ENCODE data around the gene PDE9A. TPM values are rescaled to one million over a fixed set of nuclear protein-coding genes. Genes with fewer than 3 reads are reported as not detected.
A peak's percentile ranks its signal among the peaks of the same experiment; 100 is the strongest.

Gene PDE9A
- 1 to 10 TPM; 1.2 to 6.2 (median 4.3) TPM for total RNA-seq
- polyA plus RNA-seq: 10 to 100 TPM in 1 of 2 donors, 1 to 10 TPM in 1; 8.1 to 14.4 TPM

DNA sequence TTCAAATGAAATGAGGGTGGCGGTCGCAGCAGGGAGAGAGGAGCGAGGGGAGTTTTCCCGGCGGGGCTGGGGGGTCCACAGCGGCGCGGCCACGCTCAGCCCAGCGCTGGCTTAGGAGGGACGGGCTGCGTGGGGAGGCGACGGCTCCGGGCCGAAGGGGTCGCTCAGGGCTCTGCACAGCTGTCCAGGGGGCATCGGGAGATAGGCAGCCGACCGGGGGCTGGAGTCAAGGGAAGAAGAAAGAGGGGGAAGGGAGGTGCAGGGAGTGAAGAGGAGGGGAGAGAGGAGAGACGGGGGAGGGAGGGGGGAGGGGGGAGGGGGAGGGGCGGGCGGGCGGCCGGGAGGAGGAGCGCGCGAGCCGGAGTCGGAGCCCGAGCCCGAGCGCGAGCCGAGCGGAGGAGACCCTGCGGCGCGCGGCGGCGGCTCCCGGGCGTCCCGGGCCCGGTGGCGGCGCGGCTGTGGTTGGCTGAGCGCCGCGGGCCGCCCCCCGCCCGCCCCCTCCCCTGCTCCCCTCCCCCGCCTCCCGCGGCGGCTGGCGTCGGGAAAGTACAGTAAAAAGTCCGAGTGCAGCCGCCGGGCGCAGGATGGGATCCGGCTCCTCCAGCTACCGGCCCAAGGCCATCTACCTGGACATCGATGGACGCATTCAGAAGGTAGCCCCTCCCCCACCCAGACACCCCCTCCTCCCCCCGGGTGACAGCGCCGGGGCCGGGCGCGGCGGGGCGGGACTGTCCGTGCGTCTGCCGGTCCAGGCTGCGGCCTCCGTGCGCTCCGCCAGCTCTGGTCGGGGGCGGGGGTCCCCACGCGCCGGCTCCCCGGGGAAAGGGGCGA is at the start of gene PDE9A:
PDE9A (plus strand) TSS at position 391 of the 831 bp plus-strand sequence; CDS start at position 585, 194 bp downstream.
- intact Hi-C loops (cut with DNase I): no loop called here
- H3K27ac ChIP-seq: peak within 1 kb of the TSS; percentile 11 to 73 (median 62)
- peak within 1 kb of the TSS; percentile 29 to 61 (median 43) for H3K4me3 ChIP-seq
- no peaks in the 10 kb centered on the region for H3K27me3 ChIP-seq
- peaks cover 0 to 9% (median 3%) of the 10 kb centered on the region in 3 donors for H3K4me1 ChIP-seq
- DNase-seq: peak; percentile 37 to 75 (median 57)
- 2 to 6% methylated on average over 20 to 82 of the region's 91 CpGs for WGBS, 2 donors
- peak; percentile 40 to 57 (median 52) for ATAC-seq
- no peak for FAIRE-seq
- TF ChIP-seq, protein P1, sequence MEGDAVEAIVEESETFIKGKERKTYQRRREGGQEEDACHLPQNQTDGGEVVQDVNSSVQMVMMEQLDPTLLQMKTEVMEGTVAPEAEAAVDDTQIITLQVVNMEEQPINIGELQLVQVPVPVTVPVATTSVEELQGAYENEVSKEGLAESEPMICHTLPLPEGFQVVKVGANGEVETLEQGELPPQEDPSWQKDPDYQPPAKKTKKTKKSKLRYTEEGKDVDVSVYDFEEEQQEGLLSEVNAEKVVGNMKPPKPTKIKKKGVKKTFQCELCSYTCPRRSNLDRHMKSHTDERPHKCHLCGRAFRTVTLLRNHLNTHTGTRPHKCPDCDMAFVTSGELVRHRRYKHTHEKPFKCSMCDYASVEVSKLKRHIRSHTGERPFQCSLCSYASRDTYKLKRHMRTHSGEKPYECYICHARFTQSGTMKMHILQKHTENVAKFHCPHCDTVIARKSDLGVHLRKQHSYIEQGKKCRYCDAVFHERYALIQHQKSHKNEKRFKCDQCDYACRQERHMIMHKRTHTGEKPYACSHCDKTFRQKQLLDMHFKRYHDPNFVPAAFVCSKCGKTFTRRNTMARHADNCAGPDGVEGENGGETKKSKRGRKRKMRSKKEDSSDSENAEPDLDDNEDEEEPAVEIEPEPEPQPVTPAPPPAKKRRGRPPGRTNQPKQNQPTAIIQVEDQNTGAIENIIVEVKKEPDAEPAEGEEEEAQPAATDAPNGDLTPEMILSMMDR (IDR thresholded peaks at IDR 0.05): no peak
- H3K9me3 ChIP-seq: no peaks in the 10 kb centered on the region
- no peaks in the 10 kb centered on the region for H3K36me3 ChIP-seq

DNA sequence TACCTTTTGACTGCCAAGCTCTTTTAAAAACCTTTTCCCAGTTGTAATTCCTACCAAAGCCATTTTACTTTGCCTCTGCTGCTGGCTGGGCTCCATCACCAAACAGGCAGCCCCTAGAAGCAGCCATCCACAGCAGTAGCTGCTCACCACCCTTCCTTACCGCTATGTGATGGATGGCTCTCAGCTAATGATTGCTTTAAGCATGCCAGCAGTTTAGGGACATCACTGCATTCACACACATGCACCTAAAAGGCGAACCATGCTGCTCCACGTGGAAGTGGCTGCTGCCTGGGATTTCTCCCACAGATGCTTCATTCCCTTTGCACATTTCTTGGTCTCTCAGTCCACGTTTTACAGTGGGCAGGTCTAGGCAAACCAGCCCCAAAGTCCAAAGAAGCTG is 46.3 kb upstream of the PDE9A start:
- ATAC-seq (no peak), FAIRE-seq (no peak), DNase-seq (no peak)
- H3K27ac ChIP-seq: no peak overlapping the region
- intact Hi-C loops (cut with DNase I): no loop called here
- no peaks in the 10 kb centered on the region for H3K27me3 ChIP-seq
- 57 to 60% methylated on average over 4 of the region's 4 CpGs for WGBS, 2 donors
- TF ChIP-seq, protein P1 (IDR thresholded peaks at IDR 0.05): no peak
- H3K9me3 ChIP-seq: no peaks in the 10 kb centered on the region
- H3K4me3 ChIP-seq: no peak overlapping the region
- no peaks in the 10 kb centered on the region for H3K4me1 ChIP-seq
- H3K36me3 ChIP-seq: no peaks in the 10 kb centered on the region

DNA sequence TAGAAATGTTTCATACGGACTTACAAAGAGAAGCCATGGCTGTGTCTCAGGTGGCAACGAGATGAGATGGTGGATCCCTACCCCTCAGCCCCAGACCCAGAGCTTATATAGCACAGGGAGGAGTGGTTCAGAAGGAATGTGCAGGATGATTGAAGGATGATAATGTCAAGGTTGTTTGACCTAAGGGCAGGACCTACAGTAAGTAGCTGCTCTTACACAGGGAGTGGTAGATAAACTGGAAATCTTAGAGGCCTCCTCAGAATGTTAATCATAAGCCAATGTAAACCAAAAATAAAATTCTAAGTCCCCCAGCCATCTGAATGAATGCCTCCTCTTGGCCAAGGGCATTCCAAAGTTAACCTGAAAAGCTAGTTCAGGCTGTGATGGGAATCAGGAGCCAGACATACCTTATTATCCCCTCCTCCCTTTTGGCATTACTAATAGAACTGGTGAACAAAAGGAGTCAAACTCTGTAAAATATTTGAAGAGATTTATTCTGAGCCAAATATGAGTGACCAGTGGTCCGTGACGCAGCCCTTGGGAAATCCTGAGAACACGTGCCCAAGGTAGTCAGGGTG is 45.8 kb upstream of the PDE9A start:
- Histone ChIP-seq H3K4me1 (no peaks in the 10 kb centered on the region), H3K27me3 (no peaks in the 10 kb centered on the region), H3K36me3 (no peaks in the 10 kb centered on the region), H3K4me3 (no peak overlapping the region), H3K27ac (no peak overlapping the region), H3K9me3 (no peaks in the 10 kb centered on the region)
- no peak for ATAC-seq
- DNase-seq: no peak
- TF ChIP-seq, protein P1 (IDR thresholded peaks at IDR 0.05): no peak
- intact Hi-C loops (cut with DNase I): no loop called here
- 73 to 78% methylated on average over 5 of the region's 5 CpGs for WGBS, 2 donors
- no peak for FAIRE-seq

DNA sequence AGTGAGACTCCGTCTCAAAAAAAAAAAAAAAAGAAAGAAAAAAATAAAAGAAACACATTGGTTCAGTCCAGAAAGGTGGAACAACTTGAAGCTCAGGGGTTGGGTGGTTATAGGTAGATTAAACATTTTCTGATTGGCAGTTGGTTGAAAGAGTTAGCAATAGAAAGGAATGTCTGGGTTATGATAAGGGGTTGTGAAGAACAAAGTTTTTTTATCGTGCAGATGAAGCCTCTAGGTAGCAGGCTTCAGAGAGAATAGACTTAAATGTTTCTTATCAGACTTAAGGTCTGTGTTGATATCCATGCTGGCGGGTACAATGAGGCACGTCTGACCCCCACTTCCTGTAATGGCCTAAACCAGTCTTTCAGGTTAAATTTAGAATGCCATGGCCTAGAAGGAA is 45.0 kb upstream of the PDE9A start:
- FAIRE-seq: no peak
- Histone ChIP-seq H3K27me3 (no peaks in the 10 kb centered on the region), H3K27ac (no peak overlapping the region), H3K36me3 (no peaks in the 10 kb centered on the region), H3K4me3 (no peak overlapping the region), H3K4me1 (no peaks in the 10 kb centered on the region), H3K9me3 (no peaks in the 10 kb centered on the region)
- no peak for DNase-seq
- intact Hi-C loops (cut with DNase I): no loop called here
- no peak for ATAC-seq
- TF ChIP-seq, protein P1 (IDR thresholded peaks at IDR 0.05): no peak
- 54 to 56% methylated on average over 4 of the region's 4 CpGs for WGBS, 2 donors

DNA sequence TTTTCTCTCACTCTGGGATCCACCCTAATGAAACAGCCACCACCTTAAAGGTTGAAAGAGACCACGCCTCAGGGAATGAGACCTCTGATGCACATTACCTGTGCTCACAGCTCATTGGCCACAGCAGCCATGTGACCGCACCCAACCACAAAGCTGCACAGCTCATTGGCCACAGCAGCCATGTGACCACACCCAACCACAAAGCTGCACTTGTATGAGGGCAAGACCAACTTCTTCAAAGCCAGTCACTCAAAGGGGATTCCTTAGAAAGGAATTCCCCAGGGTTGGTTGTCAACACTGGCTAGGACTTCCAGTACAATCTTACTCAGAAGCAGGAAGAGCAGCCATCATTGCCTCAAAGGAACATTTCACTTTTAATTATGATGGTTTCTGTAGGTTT is 43.6 kb upstream of the PDE9A start:
- H3K27ac ChIP-seq: no peak overlapping the region
- 92 to 98% methylated on average over 2 of the region's 2 CpGs for WGBS, 2 donors
- intact Hi-C loops (cut with DNase I): no loop called here
- DNase-seq (no peak), ATAC-seq (peak in 1 of 4 donors; percentile 35), FAIRE-seq (no peak)
- no peaks in the 10 kb centered on the region for H3K36me3 ChIP-seq
- H3K4me3 ChIP-seq: no peak overlapping the region
- no peaks in the 10 kb centered on the region for H3K4me1 ChIP-seq
- no peaks in the 10 kb centered on the region for H3K9me3 ChIP-seq
- H3K27me3 ChIP-seq: no peaks in the 10 kb centered on the region
- TF ChIP-seq, protein P1 (IDR thresholded peaks at IDR 0.05): no peak

Data from pancreas (tissue), 10 donors.